Endothelial cell of umbilical vein (primary cell): ENCODE measurements around the gene GLT8D1. TPM values are rescaled to one million over a fixed set of nuclear protein-coding genes. Genes with fewer than 3 reads are reported as not detected.

ENCODE experiments used
- BruUV-seq: library from RNA; stranded (reverse); fragments of 400-500 nt; replicated peaks from 2 replicates; lab custom pipeline; 2021; lab: Mats Ljungman, UMichigan
- CTCF ChIA-PET: fragments of 300-600, 350-600 bp; sonication (Branson Sonifier 250); formaldehyde crosslinking; loops from one replicate; lab custom pipeline; 2021; ENCODE audit warnings: antibody characterized with exemption, inconsistent platforms; lab: Charles Lee
- POLR2A ChIA-PET: fragments of 300-600, 350-600 bp; sonication (Branson Sonifier 250); formaldehyde crosslinking; loops from one replicate; lab custom pipeline; 2021; ENCODE audit warnings: antibody characterized with exemption, inconsistent platforms; lab: Charles Lee
- DNase-seq: peaks from one replicate; pipeline ENCODE4 v3.0.0-alpha.2; 2011; ENCODE audit warnings: low read depth, low spot score
- FAIRE-seq: peaks from 2 replicates; lab custom pipeline; 2011; peaks lifted over from hg19 to GRCh38; lab: Jason Lieb, UNC
- H2AFZ ChIP-seq: 2 replicates; pipeline ENCODE4 v1.6.0; 2012; ENCODE audit warnings: low read depth, low read length, control low read depth, inconsistent platforms
- H3K27ac ChIP-seq: 2 replicates; pipeline ENCODE4 v1.5.1; 2011; ENCODE audit warnings: low read depth, mild to moderate bottlenecking, control low read depth, low read length, moderate library complexity; ENCODE audit not compliant: insufficient read depth
- H3K27me3 ChIP-seq, 2 experiments: 2 replicates each; pipeline versions ENCODE4 v1.6.0 to v1.6.1; 2011; ENCODE audit warnings: low read length in 2 of 2, mixed read lengths in 1 of 2; ENCODE audit not compliant: control insufficient read depth in 2 of 2, insufficient read depth in 2 of 2
- H3K36me3 ChIP-seq, 2 experiments: 2 replicates in 1 of 2; 3 replicates in 1 of 2; pipeline ENCODE4 v1.5.1; 2011; ENCODE audit warnings: low read length in 2 of 2, mild to moderate bottlenecking in 1 of 2, moderate library complexity in 1 of 2; ENCODE audit not compliant: control insufficient read depth in 2 of 2, insufficient read depth in 2 of 2; ENCODE audit errors: extremely low read depth in 1 of 2
- H3K4me1 ChIP-seq: 3 replicates; pipeline ENCODE4 v1.5.1; 2011; ENCODE audit warnings: mild to moderate bottlenecking, low read length; ENCODE audit not compliant: control insufficient read depth, insufficient read depth; ENCODE audit errors: extremely low read depth
- H3K4me2 ChIP-seq: 2 replicates; pipeline ENCODE4 v1.6.1; 2011; ENCODE audit warnings: low read length, control low read depth, mixed read lengths; ENCODE audit not compliant: insufficient read depth
- H3K4me3 ChIP-seq, 3 experiments: fragments of 200-600 bp in 1 of 3; sonication (generic), shearing (Covaris generic) in 1 of 3; replicated peaks in 1 of 3; 2 replicates each; pipeline ENCODE4 v1.5.1; 2011 to 2016; ENCODE audit warnings: control low read depth in 3 of 3, low read length in 3 of 3, mild to moderate bottlenecking in 2 of 3, inconsistent platforms in 1 of 3, low read depth in 1 of 3, moderate library complexity in 1 of 3; ENCODE audit not compliant: insufficient read depth in 1 of 3
- H3K79me2 ChIP-seq: 2 replicates; pipeline ENCODE4 v1.6.0; 2012; ENCODE audit warnings: low read length, inconsistent platforms; ENCODE audit not compliant: control insufficient read depth, insufficient read depth
- H3K9ac ChIP-seq: replicated peaks from 2 replicates; pipeline ENCODE3; 2011; ENCODE audit warnings: low read length, control low read depth; ENCODE audit not compliant: insufficient read depth; ENCODE audit errors: extremely low read depth
- H3K9me1 ChIP-seq: replicated peaks from 3 replicates; pipeline ENCODE4 v1.6.0; 2011; ENCODE audit warnings: mild to moderate bottlenecking, low read length; ENCODE audit not compliant: control insufficient read depth, insufficient read depth; ENCODE audit errors: extremely low read depth
- H3K9me3 ChIP-seq: replicated peaks from 2 replicates; pipeline ENCODE4 v1.5.1; 2012; ENCODE audit warnings: low read length, inconsistent platforms; ENCODE audit not compliant: control insufficient read depth, insufficient read depth
- H4K20me1 ChIP-seq: replicated peaks from 2 replicates; pipeline ENCODE3; 2011; ENCODE audit warnings: mild to moderate bottlenecking, low read length; ENCODE audit not compliant: control insufficient read depth, insufficient read depth; ENCODE audit errors: extremely low read depth
- EZH2 ChIP-seq: IDR thresholded peaks from 2 replicates; pipeline ENCODE4 v1.6.1; 2012; ENCODE audit warnings: borderline replicate concordance, low read depth, mild to moderate bottlenecking, moderate library complexity, low read length, inconsistent platforms; ENCODE audit not compliant: severe bottlenecking
- FOS ChIP-seq: IDR thresholded peaks from 2 replicates; pipeline ENCODE4 v1.6.1; 2011; ENCODE audit warnings: mild to moderate bottlenecking, low read length, moderate library complexity, borderline replicate concordance; ENCODE audit not compliant: insufficient read depth
- GATA2 ChIP-seq: IDR thresholded peaks from 2 replicates; pipeline ENCODE4 v1.7.0; 2011; ENCODE audit warnings: low read depth, mild to moderate bottlenecking, moderate library complexity, mixed read lengths, low read length; ENCODE audit not compliant: insufficient read length, insufficient read depth
- JUN ChIP-seq: IDR thresholded peaks from 2 replicates; pipeline ENCODE4 v1.6.1; 2011; ENCODE audit warnings: borderline replicate concordance, low read depth; ENCODE audit not compliant: insufficient read length, insufficient read depth
- MYC ChIP-seq: IDR thresholded peaks from one replicate; pipeline ENCODE4 v1.6.1; 2011; ENCODE audit warnings: mild to moderate bottlenecking, low read depth, low read length
- POLR2A ChIP-seq: IDR thresholded peaks from 2 replicates; pipeline ENCODE4 v1.6.1; 2012; ENCODE audit warnings: low read depth, mild to moderate bottlenecking, control low read depth, low read length
- POLR2AphosphoS5 ChIP-seq: IDR thresholded peaks from 2 replicates; pipeline ENCODE4 v1.6.1; 2012; ENCODE audit warnings: low read depth, mild to moderate bottlenecking, control low read depth, low read length, moderate library complexity; ENCODE audit not compliant: insufficient read depth
- dilution Hi-C: fragments of 300-500 bp; cut with MboI; formaldehyde crosslinking; loops from one replicate; pipeline ENCODE4 v1.15.0; 2019; ENCODE audit warnings: low sequenced_read_pairs; ENCODE audit not compliant: extremely low pct_ligation_motif_present
- intact Hi-C: fragments of 100-400 bp; cut with micrococcal nuclease; formaldehyde crosslinking; loops from one replicate; pipeline ENCODE4 v1.10.0; 2022
- polyA plus RNA-seq, 4 experiments: library from polyadenylated mRNA; depleted of rRNA in 3 of 4; stranded (reverse) in 3 of 4; unstranded in 1 of 4; fragments of >200 nt; gene quantifications; 2 replicates each; pipeline versions ENCODE4 v1.2.1 to v1.2.3, GENCODE V29; 2011 to 2012; ENCODE audit warnings: missing spikeins in 1 of 4
- total RNA-seq: library from RNA; stranded (reverse); gene quantifications from 2 replicates; pipeline ENCODE4 v1.2.3, GENCODE V29; 2021
- TF ChIP-seq, protein P1 (sequence below), 2 donors: IDR thresholded peaks; 1 replicate in 1 of 2; 2 replicates in 1 of 2; pipeline ENCODE4 v1.5.1; 2011; ENCODE audit warnings: low read length in 2 of 2, mild to moderate bottlenecking in 2 of 2, moderate library complexity in 2 of 2, control low read depth in 1 of 2, inconsistent platforms in 1 of 2, low read depth in 1 of 2; ENCODE audit not compliant: insufficient read depth in 1 of 2; ENCODE audit errors: extremely low read depth in 1 of 2
- TF ChIP-seq, protein P2 (sequence below): IDR thresholded peaks from 2 replicates; pipeline ENCODE4 v1.6.1; 2011; ENCODE audit not compliant: insufficient read depth, insufficient read length

The GLT8D1 gene
- total and polyA plus RNA-seq, 2 donors (not counting 3 experiments of a cell fraction or from before 2014, with no cell fraction given), result 63.7 to 73.5 TPM

DNA sequence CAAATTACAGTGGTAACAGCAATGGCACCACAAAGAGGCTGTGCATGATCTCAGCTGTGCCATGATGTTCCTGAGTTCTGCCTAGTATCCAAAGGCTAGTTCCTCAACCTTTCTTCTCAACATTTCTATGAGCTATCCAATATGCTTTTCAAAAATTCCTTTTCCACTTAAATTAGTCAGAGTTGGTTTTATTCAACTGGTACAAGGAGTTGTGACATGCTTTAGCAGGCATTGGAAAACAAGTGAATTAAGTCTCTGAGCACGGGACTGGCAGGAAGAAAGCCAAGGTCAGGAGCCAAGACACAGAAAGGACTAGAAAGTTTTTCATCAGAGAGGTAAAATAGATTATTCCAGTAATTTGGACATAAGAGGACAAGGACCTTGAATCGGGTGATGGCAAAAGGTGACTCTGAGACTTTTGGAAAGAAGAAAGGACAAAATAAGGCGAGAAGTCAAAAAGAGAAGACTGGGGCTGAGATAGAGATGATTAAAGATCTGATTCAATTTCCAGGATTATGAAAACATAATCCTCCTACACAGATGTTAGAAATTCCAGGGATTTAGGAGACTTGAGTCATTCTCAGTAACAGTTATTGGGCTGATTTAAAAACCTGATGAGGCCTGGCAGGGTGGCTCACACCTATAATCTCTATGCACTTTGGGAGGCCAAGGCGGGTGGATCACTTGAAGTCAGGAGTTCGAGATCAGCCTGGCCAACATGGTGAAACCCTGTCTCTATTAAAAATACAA is 56.0 kb downstream of the GLT8D1 start:
- Histone ChIP-seq H3K4me1 (no peaks in the 10 kb centered on the region), H3K36me3 (peaks cover 18 to 45% of the 10 kb centered on the region in 2 experiments), H3K27ac (no peak overlapping the region), H3K79me2 (no peaks in the 10 kb centered on the region), H3K27me3 (no peaks in the 10 kb centered on the region), H3K9ac (no peak overlapping the region), H4K20me1 (no peaks in the 10 kb centered on the region), H3K9me1 (no peaks in the 10 kb centered on the region), H2AFZ (no peak overlapping the region), H3K4me3 (no peak overlapping the region), H3K4me2 (no peak overlapping the region), H3K9me3 (no peaks in the 10 kb centered on the region)
- BruUV-seq, result no TSS peak
- DNase-seq (no peak), FAIRE-seq (no peak)
- CTCF ChIA-PET, result interaction anchor here (0.8 kb wide), 1 partner anchor 17 kb away, joined by 3 read pairs; no protein-coding TSS in a partner anchor
- intact Hi-C loops, result no loop called here
- POLR2A ChIA-PET, result no interaction called here
- no peak for TF ChIP-seq JUN
- no peak for TF ChIP-seq MYC
- TF ChIP-seq FOS, result no peak
- no peak for TF ChIP-seq POLR2A
- TF ChIP-seq, protein P1, sequence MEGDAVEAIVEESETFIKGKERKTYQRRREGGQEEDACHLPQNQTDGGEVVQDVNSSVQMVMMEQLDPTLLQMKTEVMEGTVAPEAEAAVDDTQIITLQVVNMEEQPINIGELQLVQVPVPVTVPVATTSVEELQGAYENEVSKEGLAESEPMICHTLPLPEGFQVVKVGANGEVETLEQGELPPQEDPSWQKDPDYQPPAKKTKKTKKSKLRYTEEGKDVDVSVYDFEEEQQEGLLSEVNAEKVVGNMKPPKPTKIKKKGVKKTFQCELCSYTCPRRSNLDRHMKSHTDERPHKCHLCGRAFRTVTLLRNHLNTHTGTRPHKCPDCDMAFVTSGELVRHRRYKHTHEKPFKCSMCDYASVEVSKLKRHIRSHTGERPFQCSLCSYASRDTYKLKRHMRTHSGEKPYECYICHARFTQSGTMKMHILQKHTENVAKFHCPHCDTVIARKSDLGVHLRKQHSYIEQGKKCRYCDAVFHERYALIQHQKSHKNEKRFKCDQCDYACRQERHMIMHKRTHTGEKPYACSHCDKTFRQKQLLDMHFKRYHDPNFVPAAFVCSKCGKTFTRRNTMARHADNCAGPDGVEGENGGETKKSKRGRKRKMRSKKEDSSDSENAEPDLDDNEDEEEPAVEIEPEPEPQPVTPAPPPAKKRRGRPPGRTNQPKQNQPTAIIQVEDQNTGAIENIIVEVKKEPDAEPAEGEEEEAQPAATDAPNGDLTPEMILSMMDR (IDR thresholded peaks at IDR 0.05; ENCODE audit: extremely low read depth in 1 of 2, insufficient read depth in 1 of 2, low read depth in 1 of 2, low read length in 2 of 2), result no peak
- no peak for TF ChIP-seq EZH2
- TF ChIP-seq, protein P2, sequence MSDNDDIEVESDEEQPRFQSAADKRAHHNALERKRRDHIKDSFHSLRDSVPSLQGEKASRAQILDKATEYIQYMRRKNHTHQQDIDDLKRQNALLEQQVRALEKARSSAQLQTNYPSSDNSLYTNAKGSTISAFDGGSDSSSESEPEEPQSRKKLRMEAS, result no peak
- no peak for TF ChIP-seq GATA2
- TF ChIP-seq POLR2AphosphoS5, result no peak
- dilution Hi-C loops, result no loop called here
